ENCODE results near the gene BROX.

The BROX gene

GRCh38 chr1:222781251-222781650 lies 68.9 kb downstream of the BROX start:
- no peak for DNase-seq

GRCh38 chr1:222783051-222783450 lies 70.7 kb downstream of the BROX start:
- no peak for DNase-seq

- no peak for DNase-seq
Observed at GRCh38 chr1:222784371-222784770, 72.0 kb downstream of the BROX start.
